Activated CD4-positive, alpha-beta T cell treated with anti-CD3 and anti-CD28 coated beads, Interleukin-10, Interleukin-2, amounts not matched to agents 100 ng/mL and 50 ng/mL, durations not matched to agents 16 hours and 8 hours (primary cell): Measurements from ENCODE around the gene SLAMF7.
A peak's percentile ranks its signal among the peaks of the same experiment; 100 is the strongest.

Source experiments
- DNase-seq: peaks from one replicate; pipeline ENCODE4 v3.0.0-alpha.2; 2020

The SLAMF7 gene

GRCh38 chr1:160747717-160748116 is 8.7 kb downstream of the SLAMF7 start:
- DNase-seq, result no peak

GRCh38 chr1:160748181-160748877 is 9.3 kb downstream of the SLAMF7 start:
- peak; percentile 30 for DNase-seq

GRCh38 chr1:160748878-160749269 is 9.8 kb downstream of the SLAMF7 start:
- DNase-seq, result no peak

- DNase-seq, result no peak
These were observed 11.6 kb downstream of the SLAMF7 start for GRCh38 chr1:160750608-160751007.

GRCh38 chr1:160752406-160752805 is 13.4 kb downstream of the SLAMF7 start:
- DNase-seq, result no peak

GRCh38 chr1:160752924-160753323 is 13.9 kb downstream of the SLAMF7 start:
- DNase-seq, result no peak

- no peak for DNase-seq
These were observed 14.5 kb downstream of the SLAMF7 start for GRCh38 chr1:160753594-160753993.

GRCh38 chr1:160755461-160755860 is 16.4 kb downstream of the SLAMF7 start:
- DNase-seq, result peak; percentile 36

- DNase-seq, result peak; percentile 79
These were observed 17.1 kb downstream of the SLAMF7 start for GRCh38 chr1:160755911-160756848.

GRCh38 chr1:160756849-160757201 is 17.8 kb downstream of the SLAMF7 start:
- DNase-seq, result peak; percentile 70

- peak; percentile 75 for DNase-seq
These were observed 19.5 kb downstream of the SLAMF7 start for GRCh38 chr1:160758521-160758920.

GRCh38 chr1:160759740-160760139 is 20.7 kb downstream of the SLAMF7 start:
- DNase-seq, result no peak

- peak; percentile 42 for DNase-seq
These were observed 22.0 kb downstream of the SLAMF7 start for GRCh38 chr1:160761046-160761445.

GRCh38 chr1:160761886-160762285 is 22.8 kb downstream of the SLAMF7 start:
- no peak for DNase-seq

GRCh38 chr1:160763993-160764392 is 24.9 kb downstream of the SLAMF7 start:
- DNase-seq, result no peak

GRCh38 chr1:160767395-160768294 is 28.6 kb downstream of the SLAMF7 start:
- peak; percentile 80 for DNase-seq

GRCh38 chr1:160768295-160768657 is 29.2 kb downstream of the SLAMF7 start:
- peak; percentile 93 for DNase-seq

- DNase-seq, result no peak
These were observed 33.3 kb downstream of the SLAMF7 start for GRCh38 chr1:160772331-160772730.

GRCh38 chr1:160773093-160773492 is 34.0 kb downstream of the SLAMF7 start:
- no peak for DNase-seq

- DNase-seq, result no peak
These were observed 36.1 kb downstream of the SLAMF7 start for GRCh38 chr1:160774886-160775719.

GRCh38 chr1:160776178-160776577 is 37.1 kb downstream of the SLAMF7 start:
- DNase-seq, result no peak

GRCh38 chr1:160777486-160778089 is 38.5 kb downstream of the SLAMF7 start:
- DNase-seq, result peak; percentile 70
